AG09309 (cell line): ENCODE measurements around the gene EPAS1.

Source experiments
- DNase-seq: peaks from one replicate; pipeline ENCODE4 v3.0.0-alpha.2; 2010; ENCODE audit warnings: low read depth
- H3K4me3 ChIP-seq: 2 replicates; pipeline ENCODE4 v1.5.1; 2011; ENCODE audit warnings: mild to moderate bottlenecking, low read depth, low read length, moderate library complexity; ENCODE audit not compliant: control insufficient read depth
- CTCF ChIP-seq: IDR thresholded peaks from 2 replicates; pipeline ENCODE4 v1.5.1; 2011; ENCODE audit warnings: mild to moderate bottlenecking, low read depth, low read length, inconsistent platforms; ENCODE audit not compliant: insufficient read depth, control insufficient read depth; ENCODE audit errors: missing control alignments

EPAS1 gene

GRCh38 chr2:46299365-46300263 lies 2.4 kb downstream of the EPAS1 start:
- DNase-seq = no peak
- H3K4me3 ChIP-seq = peak overlapping the region; percentile 94
- peak; percentile 16 for TF ChIP-seq CTCF

- TF ChIP-seq CTCF = no peak
- DNase-seq = no peak
- peak overlapping the region; percentile 94 for H3K4me3 ChIP-seq
These were observed 3.2 kb downstream of the EPAS1 start for GRCh38 chr2:46300406-46300832.

- TF ChIP-seq CTCF = no peak
- H3K4me3 ChIP-seq = no peak overlapping the region
- DNase-seq = no peak
These were observed 4.9 kb downstream of the EPAS1 start for GRCh38 chr2:46302005-46302695.

- no peak overlapping the region for H3K4me3 ChIP-seq
- DNase-seq = no peak
- TF ChIP-seq CTCF = no peak
These were observed 6.0 kb downstream of the EPAS1 start for GRCh38 chr2:46303233-46303632.

GRCh38 chr2:46303822-46304221 lies 6.6 kb downstream of the EPAS1 start:
- DNase-seq = no peak
- no peak overlapping the region for H3K4me3 ChIP-seq
- no peak for TF ChIP-seq CTCF

GRCh38 chr2:46304635-46305034 lies 7.4 kb downstream of the EPAS1 start:
- no peak for DNase-seq
- H3K4me3 ChIP-seq = no peak overlapping the region
- TF ChIP-seq CTCF = no peak
